Endothelial cell (in vitro differentiated cells): Measurements from ENCODE around the gene HMSD. TPM values are rescaled to one million over a fixed set of nuclear protein-coding genes. Genes with fewer than 3 reads are reported as not detected.

Experiments
- DNase-seq: peaks from one replicate; pipeline ENCODE4 v3.0.0; 2021; ENCODE audit warnings: low spot score
- H3K27ac Mint-ChIP-seq: one replicate; pipeline ENCODE4 v1.8.0; 2021; ENCODE audit warnings: mixed read lengths, inconsistent platforms; ENCODE audit not compliant: unreplicated experiment
- H3K27me3 Mint-ChIP-seq: one replicate; pipeline ENCODE4 v1.8.0; 2021; ENCODE audit warnings: mild to moderate bottlenecking, moderate library complexity, mixed read lengths, inconsistent platforms; ENCODE audit not compliant: unreplicated experiment
- H3K36me3 Mint-ChIP-seq: one replicate; pipeline ENCODE4 v1.8.0; 2021; ENCODE audit warnings: mild to moderate bottlenecking, low read depth, mixed read lengths, inconsistent platforms; ENCODE audit not compliant: unreplicated experiment
- H3K4me1 Mint-ChIP-seq: one replicate; pipeline ENCODE4 v1.8.0; 2021; ENCODE audit warnings: mild to moderate bottlenecking, mixed read lengths, inconsistent platforms; ENCODE audit not compliant: unreplicated experiment
- H3K4me3 Mint-ChIP-seq: one replicate; pipeline ENCODE4 v1.8.0; 2021; ENCODE audit warnings: mild to moderate bottlenecking, mixed read lengths, inconsistent platforms; ENCODE audit not compliant: unreplicated experiment
- H3K9me3 Mint-ChIP-seq: one replicate; pipeline ENCODE4 v1.8.0; 2021; ENCODE audit warnings: mixed read lengths, inconsistent platforms; ENCODE audit not compliant: unreplicated experiment
- CTCF ChIP-seq: fragments of 200-600 bp; sonication (generic); IDR thresholded peaks from one replicate; pipeline ENCODE4 v1.5.0; 2021; ENCODE audit warnings: antibody characterized with exemption; ENCODE audit not compliant: unreplicated experiment
- total RNA-seq: library from RNA; stranded (reverse); fragmentation: NEBNext Ultra II Directional; extraction: Animal tissue kit (Norgen Biotek cat#: 25700); gene quantifications from one replicate; pipeline ENCODE4 v1.2.1, GENCODE V29; 2021; ENCODE audit not compliant: unreplicated experiment

The HMSD gene
- total RNA-seq, 1 donor from 2014 or later: not detected

- no peak overlapping the region for H3K4me3 Mint-ChIP-seq
These were observed 32.6 kb downstream of the HMSD start for GRCh38 chr18:63981719-63982118.

GRCh38 chr18:63982361-63982760 lies 33.3 kb downstream of the HMSD start:
- H3K4me3 Mint-ChIP-seq: no peak overlapping the region
- no peak for DNase-seq
- H3K36me3 Mint-ChIP-seq: no peaks in the 10 kb centered on the region
- H3K27ac Mint-ChIP-seq: no peak overlapping the region
- H3K9me3 Mint-ChIP-seq: no peaks in the 10 kb centered on the region
- peaks cover 4% of the 10 kb centered on the region for H3K27me3 Mint-ChIP-seq
- TF ChIP-seq CTCF: no peak
- no peaks in the 10 kb centered on the region for H3K4me1 Mint-ChIP-seq

More at GRCh38 chr18:63981719-63982118, 32.6 kb downstream of the HMSD start:
- no peaks in the 10 kb centered on the region for H3K4me1 Mint-ChIP-seq
- no peak overlapping the region for H3K27ac Mint-ChIP-seq
- no peaks in the 10 kb centered on the region for H3K9me3 Mint-ChIP-seq
- DNase-seq: no peak
- no peak for TF ChIP-seq CTCF
- peaks cover 4% of the 10 kb centered on the region for H3K27me3 Mint-ChIP-seq
- H3K36me3 Mint-ChIP-seq: no peaks in the 10 kb centered on the region

- Mint-ChIP-seq H3K27me3 (peaks cover 2% of the 10 kb centered on the region), H3K4me3 (no peak overlapping the region), H3K9me3 (no peaks in the 10 kb centered on the region), H3K27ac (no peak overlapping the region), H3K4me1 (no peaks in the 10 kb centered on the region), H3K36me3 (no peaks in the 10 kb centered on the region)
- DNase-seq: no peak
- no peak for TF ChIP-seq CTCF
These were observed 37.8 kb downstream of the HMSD start for GRCh38 chr18:63986885-63987284.

GRCh38 chr18:63987743-63988142 lies 38.6 kb downstream of the HMSD start:
- H3K9me3 Mint-ChIP-seq: no peaks in the 10 kb centered on the region
- DNase-seq: no peak
- no peaks in the 10 kb centered on the region for H3K4me1 Mint-ChIP-seq
- H3K4me3 Mint-ChIP-seq: no peak overlapping the region
- no peaks in the 10 kb centered on the region for H3K27me3 Mint-ChIP-seq
- no peaks in the 10 kb centered on the region for H3K36me3 Mint-ChIP-seq
- TF ChIP-seq CTCF: no peak
- no peak overlapping the region for H3K27ac Mint-ChIP-seq

GRCh38 chr18:63992751-63993150 lies 43.6 kb downstream of the HMSD start:
- DNase-seq: no peak
- no peak overlapping the region for H3K4me3 Mint-ChIP-seq
- H3K27ac Mint-ChIP-seq: no peak overlapping the region
- TF ChIP-seq CTCF: no peak
- H3K9me3 Mint-ChIP-seq: peaks cover 8% of the 10 kb centered on the region
- H3K4me1 Mint-ChIP-seq: no peaks in the 10 kb centered on the region
- no peaks in the 10 kb centered on the region for H3K27me3 Mint-ChIP-seq
- peaks cover 13% of the 10 kb centered on the region for H3K36me3 Mint-ChIP-seq
